DMS79 (cell line): ENCODE measurements around the gene EIF5A.

Experiments used
- DNase-seq: peaks from one replicate; lab custom pipeline; 2025; lab: John Stamatoyannopoulos, UW

The EIF5A gene

DNA sequence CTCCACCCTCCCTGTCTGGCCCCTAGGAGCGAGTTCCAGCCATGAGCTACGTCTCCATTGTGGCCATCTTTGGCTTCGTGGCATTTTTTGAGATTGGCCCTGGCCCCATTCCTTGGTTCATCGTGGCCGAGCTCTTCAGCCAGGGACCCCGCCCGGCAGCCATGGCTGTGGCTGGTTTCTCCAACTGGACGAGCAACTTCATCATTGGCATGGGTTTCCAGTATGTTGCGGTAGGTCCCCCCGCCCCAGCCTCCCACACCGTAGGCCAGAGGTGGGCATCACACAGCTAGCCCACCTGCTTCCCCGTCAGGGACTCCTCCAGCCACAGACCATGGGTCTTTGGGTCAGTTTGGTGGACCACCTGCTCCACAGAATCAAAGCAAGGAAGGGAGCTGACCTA, 21.7 kb upstream of the EIF5A start:
- DNase-seq: no peak

DNA sequence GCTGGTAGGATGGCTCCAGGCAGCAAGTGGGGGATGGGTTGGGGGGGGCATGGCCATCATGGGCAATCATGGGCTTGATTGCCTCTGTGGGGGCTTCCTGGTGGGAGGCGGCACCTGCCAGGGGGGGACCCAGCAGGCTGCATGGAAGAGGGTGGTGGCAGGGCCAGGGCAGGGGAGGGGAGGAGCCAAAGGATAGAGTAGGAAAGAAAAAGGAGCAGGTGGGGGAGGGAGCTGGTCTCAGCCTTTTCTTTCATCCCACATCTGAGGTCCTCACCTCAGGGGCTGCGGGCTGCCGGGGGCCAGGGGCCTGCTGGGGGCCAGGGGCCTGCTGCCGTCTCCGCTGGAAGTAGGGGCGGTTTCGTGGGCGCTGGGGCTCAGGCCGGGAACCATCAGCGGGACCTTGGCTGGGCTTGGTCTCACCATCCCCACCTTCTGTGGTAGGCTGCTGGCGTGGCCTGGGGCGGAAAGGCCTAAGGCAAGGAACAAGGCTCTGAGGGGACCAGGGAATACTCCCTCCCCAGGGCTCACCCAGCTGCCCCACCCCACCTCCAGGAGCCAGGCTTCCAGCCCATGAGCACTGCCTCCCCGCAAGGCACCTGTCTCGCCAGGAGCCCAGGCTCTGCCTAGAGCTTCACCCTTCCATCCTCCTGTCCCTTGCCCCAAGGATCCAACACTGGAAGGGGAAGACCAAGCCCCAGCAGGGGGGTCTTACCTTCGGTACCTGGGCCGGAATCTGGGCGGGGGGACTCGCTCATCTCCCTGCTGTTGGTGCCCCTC, 18.0 kb upstream of the EIF5A start:
- DNase-seq: no peak

DNA sequence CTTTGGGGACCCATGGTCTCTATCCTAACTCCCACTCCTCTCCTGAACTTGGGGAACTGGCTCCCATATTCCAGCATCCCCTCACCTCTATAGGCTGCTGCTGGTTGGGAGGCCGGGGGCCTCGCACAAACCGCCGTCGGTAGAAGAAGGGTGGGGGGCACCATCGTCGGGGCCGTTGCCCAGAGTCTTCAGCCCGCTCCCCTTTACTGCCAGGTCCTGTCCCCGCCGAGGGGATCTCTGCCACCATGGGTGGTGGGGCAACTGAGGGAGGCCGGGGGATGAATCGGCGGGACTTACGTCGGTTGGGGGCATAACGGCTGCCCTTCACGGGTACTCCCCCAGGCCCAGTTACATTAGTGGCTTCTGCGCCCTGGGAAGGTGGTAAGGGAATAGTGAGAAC, 17.3 kb upstream of the EIF5A start:
- DNase-seq: no peak

DNA sequence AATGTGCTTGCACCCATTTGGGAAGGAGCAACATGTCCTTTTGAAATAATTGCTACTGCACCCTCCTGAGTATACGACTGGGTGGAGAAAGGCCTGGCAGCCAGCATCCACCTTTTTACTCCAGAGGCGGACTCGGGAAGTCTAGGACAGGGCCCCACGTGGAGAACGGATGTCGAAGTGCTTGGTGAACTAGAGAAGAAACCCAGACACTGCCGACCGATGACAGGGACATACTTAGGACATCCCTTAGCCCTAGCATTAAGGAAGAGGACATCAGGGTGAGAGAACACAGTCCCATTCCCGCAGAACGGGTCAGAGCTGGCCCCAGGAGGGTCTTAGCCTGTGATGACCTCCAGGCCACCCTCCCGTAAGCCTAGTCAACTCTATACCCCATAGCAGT, 16.7 kb upstream of the EIF5A start:
- DNase-seq: no peak

DNA sequence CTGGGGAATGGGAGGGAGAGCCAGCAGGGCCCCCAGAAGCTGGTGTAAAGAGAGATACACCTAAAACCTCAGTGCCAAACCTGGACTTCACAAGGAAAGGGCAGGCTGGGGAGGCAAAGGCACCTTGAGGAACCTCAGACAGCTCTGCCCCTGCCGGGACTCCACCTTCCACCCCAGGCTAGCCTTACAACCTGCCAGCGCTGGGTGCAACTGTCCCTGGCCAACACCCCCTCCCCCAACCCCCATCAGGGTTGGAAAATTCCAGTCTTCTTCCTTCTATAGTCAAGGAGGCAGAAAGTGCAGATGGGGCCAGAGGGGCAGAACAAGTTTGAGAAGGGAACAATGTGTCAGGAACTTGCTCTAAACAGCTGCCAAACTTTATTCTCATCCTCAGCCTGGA, 15.2 kb upstream of the EIF5A start:
- no peak for DNase-seq

DNA sequence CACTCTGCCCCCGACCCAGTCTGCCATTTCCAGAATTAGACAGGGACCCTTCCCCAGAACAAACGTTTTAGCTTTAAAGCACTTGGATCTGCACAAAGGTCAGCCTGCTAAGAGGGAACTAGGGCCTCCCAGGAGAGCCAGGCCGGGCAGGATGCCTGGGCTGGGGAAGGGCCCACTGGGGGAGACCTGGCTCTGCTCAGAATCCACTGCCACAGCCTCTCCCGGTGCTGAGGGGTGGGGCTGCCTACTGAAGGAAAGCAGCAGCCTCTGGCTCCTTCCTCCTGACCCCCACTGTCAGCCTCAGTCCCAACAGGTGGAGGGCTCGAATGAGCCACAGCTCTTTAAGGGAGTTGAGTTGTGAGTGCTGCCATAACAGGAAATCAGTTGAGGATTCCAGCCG, 14.7 kb upstream of the EIF5A start:
- DNase-seq: no peak

DNA sequence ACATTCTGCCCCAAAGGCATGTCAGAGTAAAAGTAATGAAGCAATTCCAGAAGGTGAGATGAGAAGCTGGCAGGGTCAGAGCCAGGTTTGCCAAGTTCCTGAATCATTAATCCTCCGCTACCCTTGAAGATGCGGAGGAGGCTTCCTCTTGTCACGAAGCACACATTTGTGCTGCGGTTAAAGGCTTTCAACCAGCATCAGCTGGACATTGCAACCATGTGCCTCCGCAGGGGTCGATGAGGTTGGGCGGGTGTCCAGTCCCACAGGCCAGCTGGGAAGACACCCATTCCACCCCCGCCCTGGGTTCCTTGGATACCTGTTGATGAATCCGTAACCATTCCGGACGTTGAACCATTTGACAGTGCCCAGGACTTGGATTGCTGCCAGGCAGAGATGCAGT, 14.3 kb upstream of the EIF5A start:
- DNase-seq: no peak

DNA sequence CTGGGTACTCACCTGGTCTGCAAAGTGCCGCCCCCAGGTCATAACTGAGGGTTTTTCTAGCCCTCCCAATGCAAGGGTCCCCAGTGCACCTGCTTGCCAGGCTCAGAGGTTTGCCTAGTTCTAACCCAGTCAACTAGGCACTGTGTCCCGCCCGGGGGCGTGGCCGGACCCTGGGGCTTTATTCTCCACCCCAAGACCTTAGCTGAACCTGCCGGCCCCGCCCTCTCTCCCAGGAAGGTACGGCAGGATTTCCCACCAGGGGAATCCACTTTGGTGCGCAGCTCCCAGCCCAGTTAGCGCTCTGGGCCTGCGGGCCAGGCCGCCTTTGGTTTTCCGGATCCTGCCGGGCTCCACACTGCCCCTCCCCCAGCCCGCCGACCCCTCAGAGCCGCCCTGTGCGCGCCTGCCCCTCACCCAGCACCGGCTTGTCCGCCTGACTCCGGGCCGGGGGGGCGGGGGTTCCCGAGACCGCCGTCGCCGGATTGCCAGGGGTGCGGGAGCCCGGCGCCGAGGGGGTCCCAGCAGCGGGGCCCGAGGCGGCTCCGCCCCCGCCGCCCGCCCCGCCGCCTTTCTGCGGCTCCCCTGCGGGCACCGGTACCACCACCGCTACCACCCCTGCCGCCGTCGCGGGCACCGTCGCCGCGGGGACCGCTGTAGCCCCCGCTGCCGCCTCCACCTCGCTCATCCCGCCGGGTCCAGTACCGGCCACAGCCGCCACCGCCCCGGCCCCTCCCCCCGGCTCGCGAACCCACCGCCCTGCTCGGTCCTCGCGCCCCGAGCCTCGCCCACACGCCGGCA, 13.4 kb upstream of the EIF5A start:
- DNase-seq: no peak

DNA sequence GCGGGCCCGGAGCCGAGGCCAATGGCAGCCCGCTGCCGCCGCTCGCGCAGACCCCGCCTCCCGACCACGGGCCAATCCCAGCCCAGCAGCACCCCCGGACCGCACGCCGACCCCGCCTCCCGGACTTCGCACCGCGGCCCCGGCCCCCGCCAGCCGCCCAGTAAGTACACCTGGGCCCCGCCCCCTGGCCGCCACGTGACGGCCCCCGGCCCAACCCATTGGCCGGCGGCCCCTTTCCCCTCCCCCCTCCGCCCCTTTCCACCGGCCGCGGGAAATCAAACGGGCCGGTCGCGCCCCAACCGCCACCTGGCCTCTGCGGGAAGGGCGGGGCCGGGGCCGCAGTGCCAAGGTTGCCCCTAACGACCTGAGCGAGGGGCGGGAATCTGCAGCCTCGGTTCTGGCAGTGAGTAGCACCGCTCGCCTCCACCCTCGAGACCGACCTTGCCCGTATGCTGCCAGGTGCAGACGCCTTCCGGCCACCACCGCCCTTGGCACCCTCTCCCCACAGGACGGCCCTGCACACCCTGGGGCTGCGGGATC, 12.7 kb upstream of the EIF5A start, which contains the start of gene YBX2:
TSS of gene YBX2 (minus strand) at position 26 of the 540 bp plus-strand sequence. CDS start 139 bp downstream, outside the sequence.
- DNase-seq: peak; percentile 72

DNA sequence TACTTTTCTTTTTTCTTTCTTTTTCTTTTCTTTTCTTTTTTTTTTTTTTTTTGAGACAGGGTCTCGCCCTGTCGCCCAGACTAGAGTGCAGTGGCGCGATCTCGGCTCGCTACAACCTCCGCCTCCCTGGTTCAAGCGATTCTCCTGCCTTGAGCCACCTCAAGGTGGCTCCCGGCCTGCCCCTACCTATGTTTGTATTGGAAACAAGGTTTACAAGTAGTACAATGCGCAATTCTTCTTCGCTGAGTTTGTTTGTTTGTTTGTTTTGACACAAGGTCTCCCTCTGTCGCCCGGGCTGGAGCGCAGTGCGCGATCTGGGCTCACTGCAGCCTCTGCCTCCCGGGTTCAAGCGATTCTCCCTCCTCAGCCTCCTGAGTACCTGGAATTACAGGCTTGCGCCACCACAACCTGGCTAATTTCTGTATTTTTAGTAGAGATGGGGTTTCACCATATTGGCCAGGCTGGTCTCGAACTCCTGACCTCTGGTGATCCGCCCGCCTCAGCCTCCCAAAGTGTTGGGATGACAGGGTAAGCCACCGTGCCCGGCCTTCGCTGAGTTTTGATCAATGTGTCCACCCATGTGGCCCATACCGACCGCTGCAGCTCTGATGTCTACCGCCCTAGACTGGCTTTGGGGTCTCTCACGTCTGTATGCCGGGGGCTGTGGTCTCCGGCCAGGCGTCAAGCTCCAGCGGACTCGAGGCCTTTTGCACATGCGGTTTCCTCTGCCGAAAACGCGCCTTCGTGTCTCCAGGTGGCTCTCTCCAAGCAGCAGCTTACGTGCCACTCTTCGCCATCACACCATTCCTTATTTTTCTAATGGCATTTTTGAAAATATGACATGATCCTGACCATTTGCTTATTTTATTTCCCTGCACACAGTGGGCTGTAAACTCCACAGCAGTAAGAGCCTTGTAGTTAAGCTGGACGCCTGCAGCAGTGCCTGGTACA, 11.9 kb upstream of the EIF5A start:
- peak; percentile 32 for DNase-seq

DNA sequence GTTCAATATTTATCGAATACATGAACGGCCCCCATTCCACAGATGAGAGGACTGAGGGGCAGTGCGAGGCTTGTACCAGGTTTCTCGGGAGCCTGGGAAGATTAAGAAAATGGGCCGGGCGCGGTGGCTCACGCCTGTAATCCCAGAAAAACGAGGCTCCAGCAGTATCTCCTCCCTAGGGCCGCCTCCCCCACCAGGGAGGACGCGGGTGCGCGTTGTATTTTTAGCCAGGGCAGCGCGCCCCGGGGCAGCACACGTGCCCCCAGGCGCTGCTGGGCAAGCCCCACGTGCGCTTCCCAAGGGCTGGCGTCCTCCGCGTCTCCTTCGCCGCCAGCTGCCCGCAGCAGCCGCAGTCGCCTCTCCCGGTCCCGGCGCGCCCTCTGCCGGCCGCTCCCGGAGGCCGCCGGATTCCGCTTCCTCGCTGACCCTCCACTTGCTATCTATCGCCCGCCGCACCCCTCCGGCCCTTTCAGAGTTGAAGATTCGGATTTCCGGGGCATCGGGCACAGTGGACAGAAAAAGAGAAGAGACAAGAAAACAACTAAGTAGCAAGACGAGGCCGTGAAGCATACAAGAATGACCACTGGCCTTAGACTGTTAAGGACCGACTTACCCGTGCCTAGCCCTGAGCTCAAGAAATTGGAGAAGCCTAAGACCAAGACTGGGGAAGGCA, 11.1 kb upstream of the EIF5A start:
- DNase-seq: peak; percentile 29

DNA sequence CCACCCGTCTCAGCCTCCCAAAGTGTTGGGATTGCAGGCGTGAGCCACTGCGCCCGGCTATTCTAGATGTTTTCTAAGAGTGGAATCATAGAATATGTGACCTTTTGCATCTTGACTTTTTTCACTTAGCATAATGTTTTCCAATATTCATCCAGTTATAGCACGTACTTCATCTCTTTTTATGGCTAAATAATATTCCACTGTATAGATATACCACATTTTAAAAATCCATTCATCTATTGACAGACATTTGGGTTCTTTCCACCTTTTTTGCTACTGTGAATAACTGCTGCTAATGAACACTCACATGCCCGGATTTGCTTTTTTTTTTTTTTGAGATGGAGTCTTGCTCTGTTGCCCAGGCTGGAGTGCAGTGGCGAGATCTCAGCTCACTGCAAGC, 3.2 kb upstream of the EIF5A start:
- DNase-seq: no peak

DNA sequence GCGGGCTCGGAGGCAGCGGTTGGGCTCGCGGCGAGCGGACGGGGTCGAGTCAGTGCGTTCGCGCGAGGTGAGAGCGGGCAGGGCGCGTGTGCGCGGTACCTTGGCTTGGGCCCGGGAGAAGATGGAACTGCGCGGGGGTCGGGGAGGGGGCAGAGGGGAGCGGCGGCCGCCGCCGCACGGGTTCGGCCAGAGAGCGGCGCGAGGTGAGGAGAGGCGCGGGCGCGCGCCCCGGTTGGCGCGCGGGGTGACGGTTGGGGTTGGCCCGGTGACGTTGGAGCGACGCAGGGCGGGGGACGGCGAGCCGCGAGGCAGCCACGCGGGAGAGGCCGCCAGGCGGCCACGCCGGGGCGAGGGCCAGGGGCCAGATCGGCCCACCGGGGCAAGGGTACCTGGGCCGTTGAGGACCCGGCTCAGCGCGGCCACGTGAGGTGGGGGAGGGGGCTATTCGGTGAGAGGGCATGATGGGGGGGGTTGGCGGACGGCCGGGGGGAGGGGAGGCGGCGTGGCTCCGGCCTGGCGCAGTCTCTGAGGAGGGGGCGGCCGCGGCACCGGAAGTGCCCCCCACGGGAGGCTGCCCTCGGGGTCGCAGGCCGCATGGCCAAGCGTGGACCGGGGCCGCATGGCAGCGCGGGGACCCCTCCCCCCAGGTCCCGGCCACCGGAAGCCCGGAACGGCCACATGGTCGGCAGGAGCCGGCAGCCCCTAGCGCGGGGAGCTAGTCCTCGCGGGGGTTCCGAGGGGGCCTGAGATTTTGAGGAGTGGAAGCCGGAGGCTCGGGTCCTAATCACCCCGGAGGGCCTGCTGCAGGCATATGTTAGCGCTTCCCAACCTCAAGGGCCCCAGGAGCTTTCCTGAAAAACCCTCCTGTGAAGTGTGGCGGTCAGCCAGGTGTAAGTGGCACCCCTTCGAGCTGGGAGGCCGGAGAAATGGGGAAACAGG, 527 bp downstream of the EIF5A start:
- DNase-seq: peak; percentile 2

DNA sequence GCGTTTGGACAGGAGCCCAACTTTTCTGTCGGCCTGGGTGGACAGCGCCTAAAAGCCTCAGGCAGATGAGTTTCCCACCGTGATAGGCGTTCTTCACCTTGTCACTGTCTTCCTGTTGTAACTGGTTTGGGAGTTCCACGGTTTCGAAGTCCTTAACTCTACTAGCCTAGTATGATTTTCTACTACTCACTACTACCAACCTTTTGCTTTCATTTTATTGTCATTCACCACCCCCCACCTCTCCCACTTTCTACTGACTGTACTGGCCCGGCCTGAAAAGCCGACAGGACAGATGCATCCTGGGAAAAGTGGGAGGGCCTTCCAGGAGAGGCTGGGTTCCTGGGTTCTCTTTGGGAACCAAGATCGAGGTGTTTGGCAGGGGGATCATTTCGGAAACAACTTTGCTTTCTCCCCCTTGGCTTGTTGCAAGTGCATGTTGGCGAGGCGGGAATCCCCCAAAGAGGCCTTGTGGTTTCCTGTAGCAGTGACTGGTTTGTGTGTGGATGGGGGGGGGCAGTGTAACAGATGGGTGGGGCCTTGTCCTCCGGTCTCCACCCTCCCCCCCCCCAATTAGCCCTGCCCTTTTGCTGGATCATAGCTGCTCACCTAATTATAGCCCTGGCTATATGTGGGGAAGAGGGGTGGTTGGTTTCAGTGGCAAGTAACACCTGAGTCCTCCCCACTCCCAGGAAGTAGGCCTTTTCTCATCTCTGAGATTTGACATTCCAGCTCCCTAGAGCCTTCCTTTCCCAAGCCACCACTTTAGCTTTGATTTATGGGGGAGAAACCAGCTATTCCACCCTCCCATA, 1.4 kb downstream of the EIF5A start:
- peak; percentile 44 for DNase-seq

DNA sequence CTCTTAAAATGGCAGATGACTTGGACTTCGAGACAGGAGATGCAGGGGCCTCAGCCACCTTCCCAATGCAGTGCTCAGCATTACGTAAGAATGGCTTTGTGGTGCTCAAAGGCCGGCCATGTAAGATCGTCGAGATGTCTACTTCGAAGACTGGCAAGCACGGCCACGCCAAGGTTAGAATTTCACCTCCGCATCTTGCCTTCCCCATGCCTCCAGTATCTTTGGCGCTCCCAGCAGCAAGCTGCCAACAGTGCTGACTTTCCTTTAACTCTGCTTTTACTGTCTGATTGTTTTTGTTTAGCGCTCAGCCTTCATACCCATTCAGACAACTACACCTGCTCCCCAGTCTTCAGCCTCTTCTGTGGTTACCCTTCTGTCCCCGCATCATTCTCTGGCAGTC, 2.2 kb downstream of the EIF5A start:
- no peak for DNase-seq

DNA sequence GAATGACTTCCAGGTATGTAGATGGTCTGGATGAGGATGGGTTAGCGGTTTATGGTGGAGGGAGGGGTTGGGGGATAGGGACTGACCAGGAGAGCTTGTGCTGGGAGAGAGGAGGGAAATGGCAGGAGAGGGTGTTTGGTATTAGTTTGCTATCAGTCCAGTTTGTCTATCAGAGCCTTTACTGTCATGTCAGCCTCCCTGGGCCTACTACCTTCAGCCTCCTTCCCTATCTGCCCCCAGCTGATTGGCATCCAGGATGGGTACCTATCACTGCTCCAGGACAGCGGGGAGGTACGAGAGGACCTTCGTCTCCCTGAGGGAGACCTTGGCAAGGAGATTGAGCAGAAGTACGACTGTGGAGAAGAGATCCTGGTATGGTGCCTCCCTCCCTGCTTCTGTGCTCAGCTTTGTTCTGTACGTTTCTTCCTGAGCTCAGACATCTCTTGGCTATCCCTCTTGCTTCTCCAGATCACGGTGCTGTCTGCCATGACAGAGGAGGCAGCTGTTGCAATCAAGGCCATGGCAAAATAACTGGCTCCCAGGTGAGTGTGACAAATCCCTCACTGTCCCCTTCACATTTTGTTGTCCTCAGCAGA, 3.8 kb downstream of the EIF5A start:
- no peak for DNase-seq

DNA sequence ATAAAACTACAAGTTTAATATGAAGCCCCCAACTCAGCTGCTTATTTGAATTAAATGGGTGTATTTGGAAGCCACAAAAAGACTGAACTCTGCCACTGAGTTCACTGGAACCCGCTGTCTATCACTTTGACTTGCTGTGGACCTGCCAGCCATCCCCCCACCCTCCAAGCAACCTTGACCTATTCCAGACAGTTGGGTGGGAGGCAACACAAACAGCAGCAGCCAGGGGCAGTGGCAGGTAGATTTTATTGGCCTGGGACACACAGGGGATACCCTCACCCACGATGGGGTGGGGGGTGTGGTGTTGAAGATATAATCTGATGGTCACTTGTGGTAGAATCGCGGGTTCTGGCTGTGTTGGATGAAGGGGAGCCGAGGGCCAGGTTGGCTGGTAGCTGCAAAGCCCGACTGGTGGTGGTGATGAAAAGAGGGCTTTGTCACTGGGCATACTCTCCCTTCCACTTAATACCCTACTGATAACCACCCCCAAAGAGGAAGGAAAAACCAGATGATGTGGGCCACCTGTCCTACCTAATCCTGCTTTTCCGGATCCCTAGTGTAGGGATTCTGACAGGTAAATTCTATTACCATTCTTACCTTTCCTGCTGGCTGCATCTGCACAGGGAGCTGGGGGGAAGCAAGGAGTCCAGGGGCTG, 5.1 kb downstream of the EIF5A start:
- DNase-seq: no peak

DNA sequence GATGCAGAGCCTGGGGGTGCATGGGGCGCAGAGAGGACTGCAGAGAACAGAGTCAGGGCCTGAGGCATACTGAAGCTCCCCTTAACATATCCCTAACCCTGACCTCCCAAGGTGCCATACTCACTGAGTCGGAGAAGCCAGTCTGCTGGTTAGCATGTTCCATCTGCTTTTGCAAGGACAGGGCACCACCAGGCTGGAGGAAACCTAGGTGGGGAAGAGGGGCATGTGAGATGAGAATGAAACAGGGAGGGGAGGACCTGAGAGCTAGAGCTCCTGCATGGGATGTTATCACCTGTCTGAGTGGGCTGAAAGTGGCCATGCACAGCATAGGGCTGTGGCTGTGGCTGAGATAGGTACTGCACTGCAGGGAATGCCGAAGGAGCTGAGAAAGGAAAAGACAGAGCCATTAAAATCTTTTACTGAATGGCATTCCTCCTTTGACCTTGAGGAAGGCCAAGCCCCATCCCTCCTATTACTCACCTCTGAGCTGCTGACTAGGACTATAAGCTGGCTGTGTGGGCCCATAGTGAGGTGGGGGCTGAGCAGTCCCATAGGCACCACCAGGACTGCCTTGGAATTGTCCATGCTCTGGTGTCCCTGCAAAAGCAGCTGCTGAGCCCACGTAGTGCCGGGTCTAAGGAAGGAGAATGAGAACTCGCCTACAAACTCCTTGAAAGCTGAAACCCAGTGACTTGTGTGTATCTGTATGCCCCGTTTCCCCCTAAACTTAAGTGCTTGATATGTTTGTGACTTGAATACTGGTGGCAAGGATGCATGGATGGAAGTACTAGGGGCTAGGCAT, 5.9 kb downstream of the EIF5A start:
- DNase-seq: no peak
